OCI-LY3 (cell line): Measurements from ENCODE around the gene TLL2.

Source experiments
- CTCF ChIP-seq: fragments of 200-600, 300-600 bp; sonication (generic); IDR thresholded peaks from 2 replicates; pipeline ENCODE4 v1.5.1; 2014; ENCODE audit warnings: antibody characterized with exemption, low read length, low read depth
- EZH2phosphoT487 ChIP-seq: fragments of 200-600 bp; shearing (Covaris generic); IDR thresholded peaks from 2 replicates; pipeline ENCODE4 v1.6.1; 2018; ENCODE audit warnings: antibody characterized with exemption, mixed run types, low read depth

- no peak for TF ChIP-seq CTCF
- no peak for TF ChIP-seq EZH2phosphoT487
Observed at GRCh38 chr10:96512524-96513304, 1.0 kb downstream of the TLL2 start.
